K562 (cell line): Measurements from ENCODE around the gene ABCB9. TPM values are rescaled to one million over a fixed set of nuclear protein-coding genes. Genes with fewer than 3 reads are reported as not detected.
A peak's percentile ranks its signal among the peaks of the same experiment; 100 is the strongest.

Experiments used
- FOXK2 ChIP-seq, 2 experiments: fragments of 450-650 bp; IDR thresholded peaks in 1 of 2; conservative IDR thresholded peaks in 1 of 2; 2 replicates each; pipeline ENCODE4 v1.6.1; 2016; ENCODE audit warnings: low read depth in 2 of 2, mild to moderate bottlenecking in 1 of 2
- FUS ChIP-seq: fragments of 200-400 bp; formaldehyde crosslinking; optimal IDR thresholded peaks from 2 replicates; pipeline ENCODE3; 2017; ENCODE audit warnings: low read depth, low read length
- MYC ChIP-seq, 2 experiments: fragments of 250-450 bp in 1 of 2; sonication (Bioruptor Pico) in 1 of 2; IDR thresholded peaks; 2 replicates each; pipeline versions ENCODE4 v1.5.1 to v1.6.1; 2012 to 2021; ENCODE audit warnings: low read depth in 2 of 2, borderline replicate concordance in 1 of 2, improper control_type of control experiment in 1 of 2, low read length in 1 of 2, mild to moderate bottlenecking in 1 of 2, moderate library complexity in 1 of 2
- RCOR1 ChIP-seq, 2 experiments: IDR thresholded peaks; 2 replicates each; pipeline ENCODE4 v1.6.1; 2012; ENCODE audit warnings: low read depth in 2 of 2, low read length in 2 of 2, borderline replicate concordance in 1 of 2, improper control_type of control experiment in 1 of 2
- U2AF2 ChIP-seq: fragments of 200-400 bp; formaldehyde crosslinking; optimal IDR thresholded peaks from 2 replicates; pipeline ENCODE3; 2017; ENCODE audit warnings: low read depth, mild to moderate bottlenecking, low read length
- YY1 ChIP-seq, 3 experiments: IDR thresholded peaks; 2 replicates each; pipeline ENCODE4 v1.6.1; 2011; ENCODE audit warnings: low read length in 2 of 3, mild to moderate bottlenecking in 2 of 3, moderate library complexity in 2 of 3, borderline replicate concordance in 1 of 3, control low read depth in 1 of 3, low read depth in 1 of 3; ENCODE audit not compliant: insufficient read depth in 3 of 3, insufficient replicate concordance in 2 of 3, control insufficient read depth in 1 of 3, insufficient read length in 1 of 3; ENCODE audit errors: extremely low read depth in 1 of 3
- polyA plus RNA-seq, 8 experiments: library from polyadenylated mRNA; depleted of rRNA in 4 of 8; stranded (reverse) in 5 of 8; unstranded in 3 of 8; fragments of >200 nt; fragmentation: Nextera tagmentation in 2 of 8; fragmentation: Illumina TruSeq in 1 of 8; extraction: Ambion mirVana in 2 of 8; extraction: Trizol in 1 of 8; gene quantifications; 2 replicates each; pipeline versions ENCODE4 v1.2.1 to v1.2.3, GENCODE V29; 2011 to 2014; ENCODE audit warnings: inconsistent platforms in 1 of 8, missing spikeins in 1 of 8
- total RNA-seq, 7 experiments: library from RNA; depleted of rRNA in 6 of 7; stranded (reverse); fragments of >200 nt in 6 of 7; fragmentation: Illumina TruSeq in 2 of 7; extraction: Trizol in 2 of 7; gene quantifications; 2 replicates each; pipeline versions ENCODE4 v1.2.1 to v1.2.3, GENCODE V29; 2011 to 2021; ENCODE audit warnings: low replicate concordance in 1 of 7
- TF ChIP-seq, protein P1 (sequence below): conservative IDR thresholded peaks from 2 replicates; pipeline ENCODE4 v1.6.1; 2011; ENCODE audit warnings: low read depth, mild to moderate bottlenecking, low read length; ENCODE audit not compliant: control insufficient read depth
- TF ChIP-seq, protein P2 (sequence below): IDR thresholded peaks from 2 replicates; pipeline ENCODE4 v1.6.1; 2014; ENCODE audit warnings: antibody characterized with exemption
- TF ChIP-seq, protein P3 (sequence below): fragments of 450-650 bp; formaldehyde crosslinking; conservative IDR thresholded peaks from 2 replicates; pipeline ENCODE4 v1.4.0; 2022; ENCODE audit warnings: mild to moderate bottlenecking, missing genetic modification characterization
- TF ChIP-seq, protein P4 (sequence below): fragments of 200-800 bp; sonication (Bioruptor generic); IDR thresholded peaks from 2 replicates; pipeline ENCODE4 v1.6.1; 2017; ENCODE audit warnings: missing genetic modification characterization, missing compliant biosample characterization
- TF ChIP-seq, protein P5 (sequence below): fragments of 250-450 bp; sonication (Bioruptor Pico); IDR thresholded peaks from 2 replicates; pipeline ENCODE4 v1.8.0; 2022; ENCODE audit warnings: moderate library complexity, mild to moderate bottlenecking, inconsistent platforms
- TF ChIP-seq, protein P6 (sequence below): fragments of 250-450 bp; sonication (Bioruptor Pico); IDR thresholded peaks from 2 replicates; pipeline ENCODE4 v1.5.1; 2021; ENCODE audit warnings: mild to moderate bottlenecking

ABCB9 gene
- total and polyA plus RNA-seq, 9 of the 15 experiments (the other 6 are each of a cell fraction or from before 2014, with no cell fraction given) = 0.20 to 12.6 (median 6.2) TPM

DNA sequence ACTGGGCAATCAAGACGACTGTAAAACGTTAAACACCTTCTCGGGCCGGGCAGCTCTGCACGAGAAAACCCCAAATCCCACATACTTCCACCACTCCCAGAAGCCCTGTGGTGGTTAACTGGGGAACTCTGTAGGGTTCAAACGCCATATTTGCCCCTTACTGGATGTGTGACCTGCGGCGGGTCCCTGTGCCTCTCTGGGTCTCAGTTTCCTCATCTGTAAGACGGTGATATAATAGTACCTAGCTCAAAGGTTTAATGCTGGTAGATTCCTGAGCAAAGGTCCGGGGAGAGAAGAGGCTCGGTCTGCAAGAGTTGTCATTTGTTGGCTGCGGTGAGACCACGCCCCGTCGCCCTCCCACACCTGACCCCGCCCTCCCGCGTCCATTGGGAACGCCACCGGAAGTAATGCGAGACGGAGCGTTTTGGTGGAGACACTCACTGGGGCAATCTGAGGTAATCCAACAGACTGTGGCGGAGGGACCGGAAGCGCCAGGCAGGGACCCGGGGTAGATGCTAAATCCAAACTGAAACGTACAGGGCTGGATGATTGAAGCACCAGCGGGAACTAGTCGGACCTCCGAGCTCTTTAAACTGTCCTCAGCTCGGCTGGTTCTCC lies 8.1 kb upstream of the ABCB9 start (continued):
- TF ChIP-seq YY1 (IDR thresholded peaks at IDR 0.05; ENCODE audit: borderline replicate concordance in 1 of 3, control insufficient read depth in 1 of 3, extremely low read depth in 1 of 3, insufficient read depth in 3 of 3, insufficient read length in 1 of 3, insufficient replicate concordance in 2 of 3, low read depth in 1 of 3, low read length in 2 of 3) = peak in 2 of 3 experiments; percentile 67 to 87
- TF ChIP-seq RCOR1 (IDR thresholded peaks at IDR 0.05; ENCODE audit: borderline replicate concordance in 1 of 2, low read depth in 2 of 2, low read length in 2 of 2) = peak in 1 of 2 experiments; percentile 34; a peak in 1 of 4 replicates
- TF ChIP-seq, protein P1, sequence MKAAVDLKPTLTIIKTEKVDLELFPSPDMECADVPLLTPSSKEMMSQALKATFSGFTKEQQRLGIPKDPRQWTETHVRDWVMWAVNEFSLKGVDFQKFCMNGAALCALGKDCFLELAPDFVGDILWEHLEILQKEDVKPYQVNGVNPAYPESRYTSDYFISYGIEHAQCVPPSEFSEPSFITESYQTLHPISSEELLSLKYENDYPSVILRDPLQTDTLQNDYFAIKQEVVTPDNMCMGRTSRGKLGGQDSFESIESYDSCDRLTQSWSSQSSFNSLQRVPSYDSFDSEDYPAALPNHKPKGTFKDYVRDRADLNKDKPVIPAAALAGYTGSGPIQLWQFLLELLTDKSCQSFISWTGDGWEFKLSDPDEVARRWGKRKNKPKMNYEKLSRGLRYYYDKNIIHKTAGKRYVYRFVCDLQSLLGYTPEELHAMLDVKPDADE = peak; percentile 65; the same call in 1 of the 2 replicates
- TF ChIP-seq, protein P2, sequence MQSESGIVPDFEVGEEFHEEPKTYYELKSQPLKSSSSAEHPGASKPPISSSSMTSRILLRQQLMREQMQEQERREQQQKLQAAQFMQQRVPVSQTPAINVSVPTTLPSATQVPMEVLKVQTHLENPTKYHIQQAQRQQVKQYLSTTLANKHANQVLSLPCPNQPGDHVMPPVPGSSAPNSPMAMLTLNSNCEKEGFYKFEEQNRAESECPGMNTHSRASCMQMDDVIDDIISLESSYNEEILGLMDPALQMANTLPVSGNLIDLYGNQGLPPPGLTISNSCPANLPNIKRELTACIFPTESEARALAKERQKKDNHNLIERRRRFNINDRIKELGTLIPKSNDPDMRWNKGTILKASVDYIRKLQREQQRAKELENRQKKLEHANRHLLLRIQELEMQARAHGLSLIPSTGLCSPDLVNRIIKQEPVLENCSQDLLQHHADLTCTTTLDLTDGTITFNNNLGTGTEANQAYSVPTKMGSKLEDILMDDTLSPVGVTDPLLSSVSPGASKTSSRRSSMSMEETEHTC = no peak
- TF ChIP-seq, protein P3, sequence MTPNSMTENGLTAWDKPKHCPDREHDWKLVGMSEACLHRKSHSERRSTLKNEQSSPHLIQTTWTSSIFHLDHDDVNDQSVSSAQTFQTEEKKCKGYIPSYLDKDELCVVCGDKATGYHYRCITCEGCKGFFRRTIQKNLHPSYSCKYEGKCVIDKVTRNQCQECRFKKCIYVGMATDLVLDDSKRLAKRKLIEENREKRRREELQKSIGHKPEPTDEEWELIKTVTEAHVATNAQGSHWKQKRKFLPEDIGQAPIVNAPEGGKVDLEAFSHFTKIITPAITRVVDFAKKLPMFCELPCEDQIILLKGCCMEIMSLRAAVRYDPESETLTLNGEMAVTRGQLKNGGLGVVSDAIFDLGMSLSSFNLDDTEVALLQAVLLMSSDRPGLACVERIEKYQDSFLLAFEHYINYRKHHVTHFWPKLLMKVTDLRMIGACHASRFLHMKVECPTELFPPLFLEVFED (CRISPR knock-in tag) = no peak
- TF ChIP-seq FUS = no peak
- TF ChIP-seq, protein P4, sequence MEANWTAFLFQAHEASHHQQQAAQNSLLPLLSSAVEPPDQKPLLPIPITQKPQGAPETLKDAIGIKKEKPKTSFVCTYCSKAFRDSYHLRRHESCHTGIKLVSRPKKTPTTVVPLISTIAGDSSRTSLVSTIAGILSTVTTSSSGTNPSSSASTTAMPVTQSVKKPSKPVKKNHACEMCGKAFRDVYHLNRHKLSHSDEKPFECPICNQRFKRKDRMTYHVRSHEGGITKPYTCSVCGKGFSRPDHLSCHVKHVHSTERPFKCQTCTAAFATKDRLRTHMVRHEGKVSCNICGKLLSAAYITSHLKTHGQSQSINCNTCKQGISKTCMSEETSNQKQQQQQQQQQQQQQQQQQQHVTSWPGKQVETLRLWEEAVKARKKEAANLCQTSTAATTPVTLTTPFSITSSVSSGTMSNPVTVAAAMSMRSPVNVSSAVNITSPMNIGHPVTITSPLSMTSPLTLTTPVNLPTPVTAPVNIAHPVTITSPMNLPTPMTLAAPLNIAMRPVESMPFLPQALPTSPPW (CRISPR knock-in tag) = peak; percentile 70
- TF ChIP-seq FOXK2 (conservative IDR thresholded peaks at IDR 0.05 in 1 of 2, IDR thresholded peaks at IDR 0.05 in 1 of 2; ENCODE audit: low read depth in 2 of 2) = peak in 1 of 2 experiments; percentile 55; a peak in 2 of 4 replicates
- TF ChIP-seq, protein P5, sequence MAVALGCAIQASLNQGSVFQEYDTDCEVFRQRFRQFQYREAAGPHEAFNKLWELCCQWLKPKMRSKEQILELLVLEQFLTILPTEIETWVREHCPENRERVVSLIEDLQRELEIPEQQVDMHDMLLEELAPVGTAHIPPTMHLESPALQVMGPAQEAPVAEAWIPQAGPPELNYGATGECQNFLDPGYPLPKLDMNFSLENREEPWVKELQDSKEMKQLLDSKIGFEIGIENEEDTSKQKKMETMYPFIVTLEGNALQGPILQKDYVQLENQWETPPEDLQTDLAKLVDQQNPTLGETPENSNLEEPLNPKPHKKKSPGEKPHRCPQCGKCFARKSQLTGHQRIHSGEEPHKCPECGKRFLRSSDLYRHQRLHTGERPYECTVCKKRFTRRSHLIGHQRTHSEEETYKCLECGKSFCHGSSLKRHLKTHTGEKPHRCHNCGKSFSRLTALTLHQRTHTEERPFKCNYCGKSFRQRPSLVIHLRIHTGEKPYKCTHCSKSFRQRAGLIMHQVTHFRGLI (CRISPR knock-in tag) = no peak
- TF ChIP-seq U2AF2 = no peak
- peak; percentile 54; the same call in 1 of the 2 replicates for TF ChIP-seq MYC (IDR thresholded peaks at IDR 0.05; ENCODE audit: low read depth, low read length)
- TF ChIP-seq MYC (CRISPR knock-in tag; IDR thresholded peaks at IDR 0.05; ENCODE audit: borderline replicate concordance, low read depth) = no peak
- TF ChIP-seq, protein P6, sequence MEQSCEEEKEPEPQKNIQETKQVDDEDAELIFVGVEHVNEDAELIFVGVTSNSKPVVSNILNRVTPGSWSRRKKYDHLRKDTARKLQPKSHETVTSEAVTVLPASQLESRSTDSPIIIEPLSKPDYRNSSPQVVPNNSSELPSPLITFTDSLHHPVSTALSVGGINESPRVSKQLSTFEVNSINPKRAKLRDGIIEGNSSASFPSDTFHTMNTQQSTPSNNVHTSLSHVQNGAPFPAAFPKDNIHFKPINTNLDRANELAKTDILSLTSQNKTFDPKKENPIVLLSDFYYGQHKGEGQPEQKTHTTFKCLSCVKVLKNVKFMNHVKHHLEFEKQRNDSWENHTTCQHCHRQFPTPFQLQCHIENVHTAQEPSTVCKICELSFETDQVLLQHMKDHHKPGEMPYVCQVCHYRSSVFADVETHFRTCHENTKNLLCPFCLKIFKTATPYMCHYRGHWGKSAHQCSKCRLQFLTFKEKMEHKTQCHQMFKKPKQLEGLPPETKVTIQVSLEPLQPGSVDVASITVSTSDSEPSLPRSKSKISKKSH (CRISPR knock-in tag) = no peak
